HG02623 (cell line): ENCODE results near the gene FEM1C.

Experiments used
- ATAC-seq: cut with Tn5 transposase; IDR thresholded peaks from one replicate; pipeline ENCODE4 v1.9.1; 2021; ENCODE audit warnings: moderate library complexity; ENCODE audit not compliant: unreplicated experiment

FEM1C gene

GRCh38 chr5:115558388-115558956 lies 13.9 kb upstream of the FEM1C start:
- ATAC-seq, result no peak

GRCh38 chr5:115557667-115558387 lies 13.3 kb upstream of the FEM1C start:
- no peak for ATAC-seq

GRCh38 chr5:115556276-115556675 lies 11.7 kb upstream of the FEM1C start:
- no peak for ATAC-seq

GRCh38 chr5:115555084-115555633 lies 10.6 kb upstream of the FEM1C start:
- ATAC-seq, result no peak

GRCh38 chr5:115553082-115553481 lies 8.5 kb upstream of the FEM1C start:
- no peak for ATAC-seq

GRCh38 chr5:115551415-115551814 lies 6.8 kb upstream of the FEM1C start:
- ATAC-seq, result no peak

- no peak for ATAC-seq
These were observed 4.6 kb upstream of the FEM1C start for GRCh38 chr5:115549154-115549553.

GRCh38 chr5:115548683-115549082 lies 4.1 kb upstream of the FEM1C start:
- ATAC-seq, result no peak

GRCh38 chr5:115545351-115545882 lies 842 bp upstream of the FEM1C start:
- ATAC-seq, result no peak

GRCh38 chr5:115544043-115544435 lies 536 bp downstream of the FEM1C start:
- peak; percentile 8 for ATAC-seq

GRCh38 chr5:115543365-115544042 lies 1.1 kb downstream of the FEM1C start:
- ATAC-seq, result peak; percentile 25

GRCh38 chr5:115542651-115543364 lies 1.8 kb downstream of the FEM1C start:
- no peak for ATAC-seq

- no peak for ATAC-seq
These were observed 2.5 kb downstream of the FEM1C start for GRCh38 chr5:115542086-115542485.

GRCh38 chr5:115541611-115542010 lies 3.0 kb downstream of the FEM1C start:
- ATAC-seq, result no peak

- no peak for ATAC-seq
These were observed 9.0 kb downstream of the FEM1C start for GRCh38 chr5:115535479-115536035.

GRCh38 chr5:115532517-115532916 lies 12.1 kb downstream of the FEM1C start:
- no peak for ATAC-seq

- no peak for ATAC-seq
These were observed 12.7 kb downstream of the FEM1C start for GRCh38 chr5:115531787-115532367.

- no peak for ATAC-seq
These were observed 13.2 kb downstream of the FEM1C start for GRCh38 chr5:115531380-115531779.

- ATAC-seq, result no peak
These were observed 14.1 kb downstream of the FEM1C start for GRCh38 chr5:115530426-115530825.

- ATAC-seq, result no peak
These were observed 18.0 kb downstream of the FEM1C start for GRCh38 chr5:115526604-115527003.
